Osteocyte (in vitro differentiated cells): Measurements from ENCODE around the gene RNPEPL1. TPM values are rescaled to one million over a fixed set of nuclear protein-coding genes. Genes with fewer than 3 reads are reported as not detected.
"Not testable (repeated sequence)": the region's sequence is repeated elsewhere in the genome, so short reads cannot be mapped to it uniquely, and the experiment has no call there.

Experiments
- DNase-seq: peaks from one replicate; pipeline ENCODE4 v3.0.0; 2021; ENCODE audit warnings: mixed read lengths; ENCODE audit not compliant: unreplicated experiment; ENCODE audit errors: extremely low spot score
- H3K27ac Mint-ChIP-seq: one replicate; pipeline ENCODE4 v1.8.0; 2021; ENCODE audit warnings: mild to moderate bottlenecking, mixed read lengths; ENCODE audit not compliant: unreplicated experiment
- H3K27me3 Mint-ChIP-seq: one replicate; pipeline ENCODE4 v1.8.0; 2021; ENCODE audit warnings: mixed read lengths; ENCODE audit not compliant: unreplicated experiment
- H3K36me3 Mint-ChIP-seq: one replicate; pipeline ENCODE4 v1.8.0; 2021; ENCODE audit warnings: mixed read lengths; ENCODE audit not compliant: unreplicated experiment
- H3K4me1 Mint-ChIP-seq: one replicate; pipeline ENCODE4 v1.8.0; 2021; ENCODE audit warnings: mixed read lengths; ENCODE audit not compliant: unreplicated experiment
- H3K4me3 Mint-ChIP-seq: one replicate; pipeline ENCODE4 v1.8.0; 2021; ENCODE audit warnings: mild to moderate bottlenecking, moderate library complexity, mixed read lengths; ENCODE audit not compliant: unreplicated experiment
- H3K9me3 Mint-ChIP-seq: one replicate; pipeline ENCODE4 v1.8.0; 2021; ENCODE audit warnings: mixed read lengths; ENCODE audit not compliant: unreplicated experiment
- CTCF ChIP-seq: fragments of 200-600 bp; sonication (generic); IDR thresholded peaks from 2 replicates; pipeline ENCODE4 v1.5.0; 2021; ENCODE audit warnings: antibody characterized with exemption, mild to moderate bottlenecking, moderate library complexity
- total RNA-seq: library from RNA; stranded (reverse); gene quantifications from 2 replicates; pipeline ENCODE4 v1.2.1, GENCODE V29; 2021

Gene RNPEPL1
- total RNA-seq, 1 donor from 2014 or later, result 56.5 TPM

- Mint-ChIP-seq H3K9me3 (peaks cover 25% of the 10 kb centered on the region), H3K27me3 (no peaks in the 10 kb centered on the region), H3K4me3 (no peak overlapping the region), H3K27ac (no peak overlapping the region), H3K4me1 (no peaks in the 10 kb centered on the region), H3K36me3 (peaks cover 68% of the 10 kb centered on the region)
- TF ChIP-seq CTCF, result no peak
- no peak for DNase-seq
Observed at GRCh38 chr2:240530181-240530580, 38.1 kb upstream of the RNPEPL1 start.

GRCh38 chr2:240531038-240531437 lies 37.2 kb upstream of the RNPEPL1 start:
- Mint-ChIP-seq H3K27ac (no peak overlapping the region), H3K36me3 (peaks cover 63% of the 10 kb centered on the region), H3K27me3 (no peaks in the 10 kb centered on the region), H3K9me3 (peaks cover 25% of the 10 kb centered on the region), H3K4me1 (no peaks in the 10 kb centered on the region), H3K4me3 (no peak overlapping the region)
- DNase-seq, result no peak
- TF ChIP-seq CTCF, result no peak

GRCh38 chr2:240532031-240532775 lies 36.1 kb upstream of the RNPEPL1 start:
- Mint-ChIP-seq H3K27ac (no peak overlapping the region), H3K4me1 (no peaks in the 10 kb centered on the region), H3K27me3 (no peaks in the 10 kb centered on the region), H3K9me3 (peaks cover 25% of the 10 kb centered on the region), H3K4me3 (no peak overlapping the region), H3K36me3 (peaks cover 57% of the 10 kb centered on the region)
- no peak for DNase-seq
- no peak for TF ChIP-seq CTCF

- H3K27ac Mint-ChIP-seq, result no peak overlapping the region
- H3K27me3 Mint-ChIP-seq, result no peaks in the 10 kb centered on the region
- H3K4me3 Mint-ChIP-seq, result no peak overlapping the region
- H3K9me3 Mint-ChIP-seq, result peaks cover 4% of the 10 kb centered on the region
- DNase-seq, result peak; percentile 80
- peaks cover 41% of the 10 kb centered on the region for H3K36me3 Mint-ChIP-seq
- no peaks in the 10 kb centered on the region for H3K4me1 Mint-ChIP-seq
- TF ChIP-seq CTCF, result no peak
Observed at GRCh38 chr2:240538031-240538780, 30.1 kb upstream of the RNPEPL1 start.

- not testable (repeated sequence) for H3K4me1 Mint-ChIP-seq, H3K27me3 Mint-ChIP-seq, H3K4me3 Mint-ChIP-seq, H3K27ac Mint-ChIP-seq, H3K9me3 Mint-ChIP-seq, DNase-seq
- H3K36me3 Mint-ChIP-seq, result peaks cover 38% of the 10 kb centered on the region
Observed at GRCh38 chr2:240539101-240539500, 29.2 kb upstream of the RNPEPL1 start.
